Stomach (tissue), 4 donors: ENCODE data around the gene COL12A1.

Experiments used
- POLR2A ChIP-seq, 4 donors: fragments of 450-650 bp; IDR thresholded peaks; one replicate each; pipeline ENCODE4 v1.6.1; 2016; ENCODE audit warnings: antibody characterized with exemption in 4 of 4, control low read depth in 2 of 4, mild to moderate bottlenecking in 1 of 4, moderate library complexity in 1 of 4
- POLR2AphosphoS5 ChIP-seq, 3 donors: sonication (generic); formaldehyde crosslinking; IDR thresholded peaks; one replicate each; pipeline ENCODE4 v1.6.1; 2016; ENCODE audit warnings: antibody characterized with exemption in 3 of 3
- TF ChIP-seq, protein P1 (sequence below), 7 experiments: fragments of 450-650 bp in 4 of 7; fragments of 200-600 bp in 3 of 7; sonication (generic) in 3 of 7; IDR thresholded peaks; one replicate each; pipeline ENCODE4 v1.5.1; 2016 to 2019; ENCODE audit warnings: antibody characterized with exemption in 7 of 7, control low read depth in 2 of 7, mild to moderate bottlenecking in 1 of 7

GRCh38 chr6:75246386-75246785 lies 40.5 kb upstream of the COL12A1 start:
- TF ChIP-seq, protein P1, sequence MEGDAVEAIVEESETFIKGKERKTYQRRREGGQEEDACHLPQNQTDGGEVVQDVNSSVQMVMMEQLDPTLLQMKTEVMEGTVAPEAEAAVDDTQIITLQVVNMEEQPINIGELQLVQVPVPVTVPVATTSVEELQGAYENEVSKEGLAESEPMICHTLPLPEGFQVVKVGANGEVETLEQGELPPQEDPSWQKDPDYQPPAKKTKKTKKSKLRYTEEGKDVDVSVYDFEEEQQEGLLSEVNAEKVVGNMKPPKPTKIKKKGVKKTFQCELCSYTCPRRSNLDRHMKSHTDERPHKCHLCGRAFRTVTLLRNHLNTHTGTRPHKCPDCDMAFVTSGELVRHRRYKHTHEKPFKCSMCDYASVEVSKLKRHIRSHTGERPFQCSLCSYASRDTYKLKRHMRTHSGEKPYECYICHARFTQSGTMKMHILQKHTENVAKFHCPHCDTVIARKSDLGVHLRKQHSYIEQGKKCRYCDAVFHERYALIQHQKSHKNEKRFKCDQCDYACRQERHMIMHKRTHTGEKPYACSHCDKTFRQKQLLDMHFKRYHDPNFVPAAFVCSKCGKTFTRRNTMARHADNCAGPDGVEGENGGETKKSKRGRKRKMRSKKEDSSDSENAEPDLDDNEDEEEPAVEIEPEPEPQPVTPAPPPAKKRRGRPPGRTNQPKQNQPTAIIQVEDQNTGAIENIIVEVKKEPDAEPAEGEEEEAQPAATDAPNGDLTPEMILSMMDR (IDR thresholded peaks at IDR 0.05): no peak
- no peak for TF ChIP-seq POLR2A (IDR thresholded peaks at IDR 0.05)
- no peak for TF ChIP-seq POLR2AphosphoS5 (IDR thresholded peaks at IDR 0.05)
